Fibroblast of skin of scalp (primary cell): ENCODE measurements around the gene GPI. TPM values are rescaled to one million over a fixed set of nuclear protein-coding genes. Genes with fewer than 3 reads are reported as not detected.
A peak's percentile ranks its signal among the peaks of the same experiment; 100 is the strongest.
"Not testable (repeated sequence)": the region's sequence is repeated elsewhere in the genome, so short reads cannot be mapped to it uniquely, and the experiment has no call there.

Source experiments
- DNase-seq: peaks from one replicate; pipeline ENCODE4 v3.0.0-alpha.2; 2013
- polyA plus RNA-seq, 2 experiments: library from polyadenylated mRNA; unstranded; fragments of 120-200 nt; gene quantifications; one replicate each; pipeline ENCODE4 v1.2.1, GENCODE V29; 2013; ENCODE audit not compliant: insufficient read length in 2 of 2

Gene GPI
- 396 TPM for polyA plus RNA-seq (2013, experiment 1 of 2; ENCODE audit: insufficient read length)
- polyA plus RNA-seq (2013, experiment 2 of 2; ENCODE audit: insufficient read length), result 371 TPM

DNA sequence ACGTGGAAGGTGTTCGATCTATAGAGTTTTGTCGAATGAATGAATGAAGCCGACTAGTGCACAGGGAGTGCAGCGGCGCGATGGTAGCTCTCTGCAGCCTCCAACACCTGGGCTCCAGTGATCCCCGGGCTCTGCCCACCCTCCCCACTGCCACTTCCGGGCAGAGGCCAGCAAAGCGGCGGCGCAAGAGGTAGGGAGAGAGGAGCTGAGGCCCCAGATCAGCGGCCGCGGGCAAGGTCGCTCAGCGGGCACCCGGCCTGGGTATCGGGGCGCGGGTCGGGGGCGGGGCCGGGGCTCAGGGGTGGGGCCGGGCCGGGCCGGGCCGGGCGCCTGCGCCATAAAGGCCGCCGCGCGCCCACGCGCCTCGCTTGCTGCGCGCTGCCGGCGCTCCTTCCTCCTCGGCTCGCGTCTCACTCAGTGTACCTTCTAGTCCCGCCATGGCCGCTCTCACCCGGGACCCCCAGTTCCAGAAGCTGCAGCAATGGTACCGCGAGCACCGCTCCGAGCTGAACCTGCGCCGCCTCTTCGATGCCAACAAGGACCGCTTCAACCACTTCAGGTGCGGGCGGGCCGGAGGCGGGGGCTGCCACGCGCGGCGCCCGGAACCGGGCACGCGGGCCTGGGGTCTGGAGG lies at the start of gene GPI:
TSS of gene GPI (plus strand) at position 367 of the 633 bp plus-strand sequence. CDS start at position 438, 71 bp downstream.
- DNase-seq, result peak; percentile 33

DNA sequence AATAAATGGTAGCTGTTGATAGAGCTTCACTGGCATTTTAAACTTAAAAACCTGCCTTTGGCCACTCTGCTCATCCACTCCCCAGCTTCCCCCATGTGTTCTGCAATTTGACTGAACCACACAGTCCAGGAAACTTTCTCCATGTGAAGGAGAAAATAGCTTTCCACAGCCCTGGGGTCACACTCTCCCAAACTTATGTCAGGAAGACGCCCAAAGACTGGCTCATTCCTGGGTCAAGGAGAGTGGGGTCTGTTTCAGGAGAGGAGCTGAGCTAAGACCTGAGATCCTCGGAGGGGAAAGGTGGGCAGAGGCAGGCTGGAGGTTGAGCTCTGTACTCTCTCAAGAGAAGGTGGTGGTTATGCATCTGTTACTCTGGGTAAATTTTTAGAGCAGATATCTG lies 48.7 kb upstream of the GPI start:
- DNase-seq, result no peak

DNA sequence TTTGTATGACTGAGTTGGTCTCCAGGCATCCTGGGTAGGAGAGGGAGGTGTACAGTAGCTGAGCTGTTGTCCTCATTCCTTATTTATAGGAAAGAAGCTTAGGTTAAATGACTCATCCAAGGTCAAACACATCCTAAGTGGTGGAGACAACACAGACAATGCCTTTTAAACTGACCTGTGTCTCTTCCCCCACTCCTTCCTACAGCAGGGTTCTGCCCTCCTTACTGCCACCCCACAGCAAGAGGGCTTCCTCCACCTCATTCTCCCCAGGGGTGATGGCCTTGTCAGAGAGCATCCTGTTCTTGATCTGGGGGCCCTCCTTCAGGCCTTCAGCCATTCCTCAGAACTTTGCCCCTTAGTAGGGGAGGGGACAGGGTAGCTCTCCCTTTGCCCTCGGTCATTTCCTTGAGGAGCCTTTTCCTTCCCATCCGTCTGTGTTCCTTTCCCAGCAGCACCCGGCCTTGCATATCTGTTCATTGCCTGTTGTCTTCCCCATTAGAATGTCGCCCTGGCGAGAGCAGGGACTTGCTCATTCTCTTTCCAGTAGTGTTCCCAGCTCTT lies 48.2 kb upstream of the GPI start:
- DNase-seq, result no peak

DNA sequence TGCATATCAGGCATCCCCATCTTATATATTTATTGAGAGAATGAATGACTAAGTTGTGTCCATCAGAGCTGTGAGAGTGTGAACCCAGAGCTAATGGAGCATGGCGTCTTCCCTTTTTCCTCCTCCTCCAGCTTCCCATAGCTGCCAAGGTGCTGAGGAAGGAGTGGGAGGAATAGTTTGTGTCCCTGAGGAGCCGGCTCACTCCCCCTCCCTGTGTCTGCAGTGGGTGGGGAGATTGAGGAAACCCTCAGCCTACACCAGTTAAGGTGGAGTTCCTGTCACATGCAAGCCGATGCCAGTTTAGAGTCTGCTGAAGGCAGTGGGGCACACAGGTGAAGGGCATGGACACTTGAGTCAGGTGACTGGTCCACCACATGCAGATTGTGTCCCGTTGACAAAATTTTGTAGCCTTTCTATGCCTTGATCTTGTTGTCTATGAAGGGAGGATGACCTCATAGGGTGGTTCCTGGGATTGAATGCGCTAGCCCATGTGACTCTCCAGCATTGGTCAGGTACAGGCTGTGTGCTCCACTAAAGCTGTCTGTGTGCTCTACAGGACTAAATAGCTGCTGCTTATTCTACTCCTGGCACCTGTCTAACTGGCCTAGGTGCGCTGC lies 47.6 kb upstream of the GPI start:
- DNase-seq, result no peak

DNA sequence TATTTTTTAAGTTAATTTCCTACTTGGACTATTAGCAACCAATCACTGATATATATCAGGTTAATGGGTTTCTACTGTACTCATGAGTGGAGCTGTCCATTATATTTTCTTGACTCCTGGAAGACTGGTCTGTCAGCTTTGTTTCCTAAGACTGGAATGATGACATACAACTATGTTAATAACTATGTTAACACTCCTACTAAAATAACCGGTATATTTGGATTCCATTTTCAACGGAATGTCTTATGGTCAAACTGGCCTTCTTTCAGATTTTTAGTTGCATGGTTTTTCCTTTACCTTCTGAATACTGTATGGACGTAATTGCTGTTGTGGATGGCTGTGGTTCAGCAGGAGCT lies 45.8 kb upstream of the GPI start:
- no peak for DNase-seq

DNA sequence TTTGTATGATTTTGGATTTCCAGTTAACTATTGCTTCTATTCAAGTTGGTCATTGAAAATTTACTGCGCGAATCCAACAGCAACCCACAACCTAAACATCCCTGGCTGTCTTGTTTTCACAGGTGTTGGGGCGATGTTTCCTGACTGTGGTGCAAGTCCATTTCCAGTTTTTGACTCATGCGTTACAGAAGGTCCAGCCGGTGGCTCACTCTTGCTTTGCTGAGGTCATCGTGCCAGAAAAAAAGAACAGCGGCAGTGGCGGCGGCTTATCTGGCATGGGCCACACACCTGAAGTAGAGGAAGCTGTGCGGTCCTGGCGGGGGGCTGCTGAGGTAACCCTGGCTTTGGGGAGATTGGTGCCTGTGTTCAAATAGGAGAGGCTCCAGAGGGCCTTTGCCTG lies 45.2 kb upstream of the GPI start:
- DNase-seq, result no peak

DNA sequence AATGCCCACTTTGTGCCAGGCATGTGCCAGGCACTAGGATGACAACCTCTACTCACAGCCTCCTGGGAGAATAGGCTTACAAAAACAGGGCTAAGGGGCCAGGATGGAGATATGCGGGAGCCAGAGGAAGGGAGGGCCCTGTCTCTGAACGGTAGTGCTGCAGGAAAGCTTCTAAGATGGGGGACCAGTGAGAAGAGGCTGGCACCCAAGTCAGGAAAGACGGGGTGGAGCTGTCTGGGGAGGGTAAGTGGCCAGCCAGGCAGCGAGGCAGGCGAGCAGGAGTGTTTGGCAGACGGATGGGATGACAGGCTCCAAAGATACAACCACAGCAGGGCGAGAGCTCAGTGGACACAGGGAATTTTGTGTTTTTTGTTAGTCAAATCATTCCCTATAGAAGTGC lies 44.7 kb upstream of the GPI start:
- DNase-seq, result no peak

DNA sequence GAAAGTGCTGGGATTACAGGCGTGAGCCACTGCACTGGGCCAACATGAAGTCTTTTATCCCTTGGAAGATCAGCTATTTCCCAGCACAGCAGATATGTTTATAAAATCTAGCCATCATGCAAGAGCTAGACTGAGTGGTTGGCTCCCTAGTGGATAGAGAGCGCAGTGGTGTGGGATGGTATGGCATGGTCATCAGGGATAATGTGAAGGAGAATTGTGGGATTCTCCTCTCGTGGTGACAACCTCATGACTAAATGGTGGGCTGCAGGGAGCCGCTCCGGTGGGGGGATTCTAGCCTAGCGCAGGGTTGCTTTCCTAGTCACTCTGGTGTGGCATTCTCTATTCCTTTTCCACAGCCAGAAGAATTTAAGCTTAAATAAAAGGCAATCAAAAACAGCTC lies 43.3 kb upstream of the GPI start:
- no peak for DNase-seq

DNA sequence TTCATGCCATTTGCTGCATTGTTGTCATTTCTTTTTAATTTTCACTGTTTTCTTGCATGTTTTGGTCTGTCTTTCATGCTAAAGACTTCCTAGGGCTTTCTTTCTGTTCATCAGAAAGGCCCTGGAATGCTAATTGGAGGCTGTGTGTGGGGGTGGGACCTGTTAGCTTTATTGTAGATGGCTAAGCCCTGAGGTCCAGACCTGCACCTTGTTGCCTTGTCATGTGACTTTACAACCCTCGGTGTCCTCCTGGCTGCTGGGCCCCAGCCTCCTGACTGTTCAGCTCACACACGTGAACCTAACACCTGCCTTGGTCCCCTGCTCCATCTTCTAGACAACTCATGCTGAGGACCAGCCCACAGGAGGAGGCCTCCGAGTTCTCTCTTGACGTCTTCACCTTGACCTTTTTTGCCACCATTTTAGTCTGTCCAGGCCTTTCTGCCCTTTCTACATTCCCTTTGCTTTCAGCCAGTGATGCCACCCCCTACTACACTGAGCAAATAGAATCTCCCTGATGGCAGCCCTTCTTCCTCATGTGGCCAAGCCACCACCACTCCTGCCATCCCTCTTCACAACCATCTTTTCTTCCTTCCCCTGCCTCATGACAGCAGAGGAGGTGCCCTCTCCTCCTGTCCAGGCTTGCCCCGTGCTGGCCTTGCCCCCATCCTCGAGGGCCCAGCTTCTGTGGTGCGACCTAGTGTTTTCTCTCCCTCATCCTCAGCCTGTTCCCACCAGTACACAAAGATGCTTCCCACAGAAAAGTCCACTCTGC lies 41.4 kb upstream of the GPI start:
- no peak for DNase-seq

DNA sequence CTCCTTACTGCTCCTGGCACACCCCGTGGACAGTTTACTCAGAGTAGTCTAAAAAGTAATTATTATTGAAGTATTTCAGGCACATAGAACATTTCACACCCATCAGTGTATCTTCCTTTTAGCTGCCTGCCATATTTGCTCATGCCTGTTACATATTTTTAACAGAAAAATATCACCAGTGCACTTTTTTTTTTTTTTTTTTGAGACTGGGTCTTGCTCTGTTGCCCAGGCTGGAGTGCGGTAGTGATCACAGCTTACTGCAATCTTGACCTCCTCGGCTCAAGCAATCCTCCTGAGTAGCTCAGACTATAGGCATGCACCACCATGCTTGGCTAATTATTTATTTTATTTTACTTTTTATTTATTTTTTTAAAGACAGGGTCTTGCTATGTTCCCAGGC lies 40.7 kb upstream of the GPI start:
- no peak for DNase-seq

DNA sequence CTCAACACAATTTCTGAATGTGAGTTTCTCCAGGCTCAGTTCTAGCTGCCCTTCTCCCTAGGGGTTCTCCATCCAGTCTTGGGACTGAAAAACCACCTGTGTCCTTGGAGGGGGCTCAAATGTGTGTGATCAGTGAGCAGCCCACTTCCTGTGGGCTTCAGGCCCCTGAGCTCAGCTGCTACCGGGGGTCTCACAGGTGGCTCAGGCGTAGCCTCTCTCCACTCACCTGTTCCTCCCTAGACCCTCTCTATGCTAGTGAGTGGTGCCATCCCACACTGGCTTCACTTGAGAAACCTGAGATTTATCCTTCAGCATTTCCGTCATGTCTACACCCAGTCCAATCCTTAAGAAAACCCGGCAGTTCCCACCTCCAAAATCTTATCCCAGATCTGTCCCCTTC lies 39.8 kb upstream of the GPI start:
- no peak for DNase-seq

DNA sequence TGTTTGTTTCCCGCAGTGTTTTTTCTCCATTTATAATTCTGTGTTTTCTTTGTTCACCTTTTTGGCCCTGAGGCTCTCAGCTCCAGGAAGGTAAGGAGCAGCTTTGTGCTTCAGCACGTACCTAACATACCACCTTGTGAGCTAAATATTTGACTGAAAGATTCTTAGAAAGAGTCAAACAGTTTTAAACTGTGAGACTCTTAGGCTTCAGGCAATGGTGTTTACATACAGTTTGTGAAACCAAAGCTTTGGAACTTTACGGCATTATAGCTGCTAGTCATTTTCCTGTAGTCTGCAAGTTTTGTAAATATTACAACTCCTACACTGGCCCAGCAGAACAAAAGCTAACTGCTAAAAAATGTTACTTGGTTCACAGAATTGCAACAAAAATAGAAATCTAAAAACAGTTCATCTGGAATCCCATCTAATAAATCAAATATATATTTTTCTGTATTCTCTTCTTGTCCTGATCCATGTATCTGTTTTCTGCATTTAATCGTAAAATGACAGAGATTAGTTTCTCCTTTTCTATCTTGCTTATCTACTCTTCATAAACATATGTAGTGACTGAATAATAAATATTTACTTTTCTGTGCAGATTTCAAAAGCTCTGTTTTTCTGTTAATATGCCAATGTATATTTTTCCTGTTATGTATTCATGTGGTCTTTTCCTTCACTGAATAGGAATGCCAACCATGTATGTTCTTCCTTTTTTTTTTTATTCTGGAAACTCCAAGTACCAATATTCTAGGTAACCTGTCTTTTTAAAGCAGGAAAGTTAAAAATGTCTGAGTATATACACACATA lies 38.8 kb upstream of the GPI start:
- DNase-seq, result no peak

DNA sequence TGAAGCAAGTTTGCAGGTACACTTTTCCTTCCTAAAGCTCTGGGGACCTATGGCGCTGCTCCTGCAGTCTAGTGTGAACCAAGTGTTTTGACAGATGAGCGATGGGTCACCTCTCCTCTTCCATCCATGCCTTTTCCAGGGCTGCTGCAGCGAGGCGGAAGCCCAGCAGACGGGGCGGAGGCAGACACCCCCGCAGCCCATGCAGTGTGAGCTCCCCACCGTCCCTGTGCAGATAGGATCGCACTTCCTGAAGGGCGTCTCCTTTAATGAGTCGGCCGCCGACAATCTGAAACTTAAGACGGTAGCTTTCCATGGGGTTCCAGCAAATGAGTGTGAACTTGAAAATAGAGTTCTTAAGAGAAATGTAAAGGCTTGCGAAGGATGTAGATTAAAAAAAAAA lies 37.1 kb upstream of the GPI start:
- no peak for DNase-seq

DNA sequence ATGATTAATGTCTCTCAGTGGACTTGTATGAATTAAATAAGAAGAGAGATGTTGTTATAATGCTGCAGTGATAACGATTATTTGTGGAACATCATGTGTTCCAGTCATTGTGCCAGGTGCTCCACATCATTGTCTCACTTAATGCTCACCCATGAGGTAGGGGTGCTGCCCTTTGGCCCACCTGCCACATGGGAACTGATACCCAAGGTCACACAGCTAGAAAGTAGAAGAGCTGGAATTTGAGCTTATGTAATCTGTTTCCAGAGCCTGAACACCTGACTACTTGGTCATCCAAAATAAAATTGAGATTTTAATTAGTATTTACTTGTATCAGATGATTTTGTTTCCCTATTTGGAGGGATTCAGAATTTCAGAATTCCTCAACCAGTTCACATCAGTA lies 36.0 kb upstream of the GPI start:
- no peak for DNase-seq

DNA sequence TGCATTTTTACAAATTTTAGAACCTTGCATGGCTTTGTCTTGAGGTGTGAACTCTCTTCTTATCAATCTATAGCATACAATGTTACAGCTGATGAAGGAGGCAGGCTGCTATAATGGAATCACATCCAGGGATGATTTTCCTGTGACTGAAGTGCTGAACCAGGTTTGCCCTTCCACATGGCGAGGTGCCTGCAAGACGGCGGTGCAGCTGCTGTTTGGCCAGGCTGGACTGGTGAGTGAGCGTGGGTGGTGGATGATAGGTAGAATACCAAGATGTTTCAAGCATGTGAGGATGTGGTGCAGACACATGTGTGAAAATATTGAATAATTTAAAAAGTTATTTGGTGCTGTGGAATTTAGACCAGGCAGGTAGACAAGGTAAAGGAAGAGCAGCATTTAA lies 34.9 kb upstream of the GPI start:
- DNase-seq, result no peak

DNA sequence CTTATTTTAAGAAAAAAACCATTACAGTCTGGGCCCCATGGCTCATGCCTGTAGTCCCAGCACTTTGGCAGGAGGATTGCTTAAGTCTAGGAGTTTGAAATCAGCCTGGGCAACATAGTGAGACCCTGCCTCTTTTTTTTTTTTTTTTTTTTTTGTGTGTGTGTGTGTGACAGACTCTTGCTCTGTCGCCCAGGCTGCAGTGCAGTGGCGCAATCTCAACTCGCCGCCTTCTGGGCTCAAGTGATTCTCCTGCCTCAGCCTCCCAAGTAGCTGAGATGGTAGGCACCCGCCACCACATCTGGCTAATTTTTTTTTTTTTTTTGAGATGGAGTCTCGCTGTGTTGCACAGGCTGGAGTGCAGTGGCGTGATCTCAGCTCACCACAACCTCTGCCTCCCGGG lies 34.4 kb upstream of the GPI start:
- DNase-seq, result not testable (repeated sequence)

DNA sequence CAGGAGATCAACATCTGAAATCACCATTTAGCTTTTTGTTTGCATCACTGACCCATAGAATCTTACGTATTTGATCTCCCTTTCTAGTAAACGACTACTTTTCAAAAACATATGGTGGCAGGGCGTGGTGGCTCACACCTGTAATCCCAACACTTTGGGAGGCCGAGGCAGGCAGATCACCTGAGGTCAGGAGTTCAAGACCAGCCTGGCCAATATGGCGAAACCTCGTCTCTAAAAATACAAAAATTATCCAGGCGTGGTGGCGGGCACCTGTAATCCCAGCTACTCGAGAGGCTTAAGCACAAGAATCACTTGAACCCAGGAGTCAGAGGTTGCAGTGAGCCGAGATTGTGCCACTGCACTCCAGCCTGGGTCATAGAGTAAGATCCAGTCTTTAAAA lies 33.4 kb upstream of the GPI start:
- not testable (repeated sequence) for DNase-seq

DNA sequence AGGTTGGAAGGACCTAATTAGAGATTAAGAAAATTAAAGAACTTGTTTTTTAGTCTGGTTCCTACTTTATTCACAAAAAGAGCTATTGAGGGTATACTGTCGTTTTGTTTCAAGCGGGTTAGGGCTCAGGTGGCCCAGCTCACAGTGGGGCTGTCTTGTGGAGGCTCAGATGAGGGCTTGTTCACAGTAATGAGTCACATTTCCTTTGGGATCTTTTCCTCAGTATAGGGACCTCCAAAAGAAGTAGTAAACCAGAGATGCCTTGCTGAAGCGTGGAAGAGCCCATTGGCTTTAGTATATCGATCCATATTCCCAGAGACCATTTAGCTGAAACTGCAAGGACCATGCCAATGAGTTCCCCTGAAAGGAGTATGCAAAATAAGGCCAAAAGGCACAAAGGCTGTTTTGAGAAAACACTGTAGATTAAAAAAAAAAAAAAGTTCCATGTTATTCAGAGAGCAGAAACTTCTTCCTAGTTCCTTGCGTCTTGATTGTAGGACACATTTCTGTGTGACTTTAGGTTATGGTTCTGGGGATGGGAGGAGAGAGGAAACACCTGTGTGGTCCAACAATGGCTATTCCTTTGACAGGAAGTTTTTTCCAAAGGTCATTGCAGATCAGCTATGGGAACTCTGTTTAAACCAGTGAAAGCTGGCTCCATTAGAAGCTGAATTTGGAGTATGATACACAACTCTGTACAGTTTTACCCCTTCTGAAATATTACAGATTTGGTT lies 32.8 kb upstream of the GPI start:
- no peak for DNase-seq

DNA sequence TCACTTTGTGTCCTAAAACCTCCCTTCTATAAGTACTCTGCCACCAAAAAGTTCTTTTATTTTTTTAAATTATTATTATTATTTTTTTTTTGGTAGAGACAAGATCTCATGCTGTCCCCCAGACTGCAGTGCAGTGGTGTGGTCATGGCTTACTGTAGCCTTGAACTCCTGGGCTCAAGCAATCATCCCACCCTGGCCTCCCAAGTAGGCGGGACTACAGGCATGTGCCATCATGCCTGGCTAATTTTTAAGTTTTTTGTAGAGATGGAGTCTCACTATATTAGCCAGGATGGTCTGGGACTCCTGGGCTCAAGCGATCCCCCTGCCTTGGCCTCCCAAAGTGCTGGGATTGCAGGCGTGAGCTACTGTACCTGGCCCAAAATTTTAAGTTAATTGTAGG lies 29.1 kb upstream of the GPI start:
- DNase-seq, result no peak

DNA sequence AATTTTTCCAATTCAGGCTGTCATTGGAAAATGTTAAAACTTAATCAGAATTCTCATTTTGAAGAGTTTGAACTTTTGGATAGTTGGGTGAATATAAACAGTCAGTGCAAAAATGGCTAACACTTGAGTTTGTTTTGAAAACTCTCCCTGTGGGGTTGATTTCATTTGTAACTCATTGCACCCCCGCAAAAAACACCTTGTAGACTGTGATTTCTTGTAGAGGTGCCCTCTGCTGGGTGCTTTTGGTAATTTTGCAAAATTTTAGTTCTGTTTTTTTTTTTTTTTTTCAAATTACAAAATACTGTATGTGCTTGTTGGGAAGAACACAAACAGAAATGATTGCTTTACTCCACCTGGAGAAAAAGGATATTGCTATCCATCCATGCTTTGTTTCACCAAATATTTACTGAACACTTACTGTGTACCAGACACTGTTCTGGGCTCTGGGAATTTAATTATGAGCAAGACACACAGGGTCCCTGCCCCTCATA lies 28.2 kb upstream of the GPI start:
- DNase-seq, result peak; percentile 42

DNA sequence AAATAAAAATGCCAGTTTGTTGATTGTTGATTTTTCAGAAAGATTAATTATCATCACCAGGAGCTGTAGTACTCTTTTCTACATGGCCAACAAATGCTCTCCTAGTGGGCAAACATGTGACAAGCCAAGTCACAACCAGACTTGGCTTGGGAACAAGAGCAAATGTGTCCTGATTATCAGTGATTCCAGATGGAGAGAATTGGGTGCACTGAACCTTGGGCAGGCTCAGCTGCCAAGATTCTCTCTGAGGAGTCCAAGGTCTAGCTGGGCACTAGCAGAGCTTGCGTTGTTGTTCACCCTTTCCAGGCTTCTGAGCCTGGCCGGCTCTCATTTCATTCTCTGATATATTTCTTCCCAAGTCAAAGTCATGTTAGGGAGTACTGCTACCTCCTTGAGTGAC lies 27.3 kb upstream of the GPI start:
- no peak for DNase-seq
